Upper lobe of left lung (tissue), 6 donors: Measurements from ENCODE around the gene VAMP2. TPM values are rescaled to one million over a fixed set of nuclear protein-coding genes. Genes with fewer than 3 reads are reported as not detected.

ENCODE experiments used
- ATAC-seq, 2 donors: fragments of 200-7000 bp; cut with Tn5 transposase; one replicate each; pipeline ENCODE4 v1.9.1; 2022; ENCODE audit warnings: mild to moderate bottlenecking in 2 of 2, moderate library complexity in 2 of 2; ENCODE audit not compliant: low FRiP score in 2 of 2
- DNase-seq, 2 donors: peaks; one replicate each; pipeline ENCODE4 v3.0.0-alpha.2; 2019 to 2020
- H3K27ac ChIP-seq, 4 donors: fragments of 200-600 bp; sonication (generic); one replicate each; pipeline ENCODE4 v1.5.1; 2016 to 2019
- H3K27me3 ChIP-seq, 4 donors: fragments of 200-600 bp; sonication (generic); one replicate each; pipeline ENCODE4 v1.5.1; 2017 to 2019
- H3K36me3 ChIP-seq, 4 donors: fragments of 200-600 bp; sonication (generic); one replicate each; pipeline ENCODE4 v1.5.1; 2016 to 2019
- H3K4me1 ChIP-seq, 4 donors: fragments of 200-600 bp; sonication (generic); one replicate each; pipeline ENCODE4 v1.5.1; 2018 to 2019
- H3K4me3 ChIP-seq, 4 donors: fragments of 200-600 bp; sonication (generic); one replicate each; pipeline ENCODE4 v1.5.1; 2017 to 2019; ENCODE audit warnings: mild to moderate bottlenecking in 2 of 4, moderate library complexity in 1 of 4
- H3K9me3 ChIP-seq, 4 donors: fragments of 200-600 bp; sonication (generic); one replicate each; pipeline ENCODE4 v1.5.1; 2018 to 2019
- CTCF ChIP-seq, 6 experiments: fragments of 450-650 bp in 4 of 6; fragments of 200-600 bp in 2 of 6; sonication (generic) in 2 of 6; IDR thresholded peaks; one replicate each; pipeline ENCODE4 v1.5.1; 2016 to 2019; ENCODE audit warnings: antibody characterized with exemption in 6 of 6
- EP300 ChIP-seq, 4 donors: sonication (generic); formaldehyde crosslinking; IDR thresholded peaks; one replicate each; pipeline ENCODE4 v1.5.1; 2017; ENCODE audit warnings: antibody characterized with exemption in 4 of 4, control low read depth in 2 of 4
- POLR2A ChIP-seq, 4 donors: fragments of 450-650 bp; IDR thresholded peaks; one replicate each; pipeline ENCODE4 v1.5.1; 2016 to 2017; ENCODE audit warnings: antibody characterized with exemption in 4 of 4, mild to moderate bottlenecking in 2 of 4
- POLR2AphosphoS5 ChIP-seq, 2 donors: sonication (generic); formaldehyde crosslinking; IDR thresholded peaks; one replicate each; pipeline ENCODE4 v1.5.1; 2017; ENCODE audit warnings: antibody characterized with exemption in 2 of 2
- WGBS, 2 donors: methylation state at CpG; one replicate each; pipeline ENCODE4 v1.1.5; 2017 to 2018; 5-methylcytosine and 5-hydroxymethylcytosine counted together
- total RNA-seq, 6 donors: library from RNA; depleted of rRNA in 4 of 6; stranded (reverse); fragments of >200 nt in 4 of 6; gene quantifications; one replicate each; pipeline versions ENCODE4 v1.1.0 to v1.2.1, GENCODE V29; 2016 to 2021
- donor health status: DM: no; HTN: no; CAD: no; lungs with moderate emphysema.
- donor health status: DM: no; HTN: yes; CAD: no; lungs with severe emphysema.

VAMP2 gene
- total RNA-seq, 6 donors from 2014 or later = 27.2 to 75.8 (median 49.8) TPM

GRCh38 chr17:8117980-8118768 lies 44.6 kb downstream of the VAMP2 start, which contains the start of gene ALOXE3:
Gene ALOXE3, minus strand, starts transcription at chr17:8118514. Its CDS starts 524 bp downstream, at chr17:8117990.
- peaks cover 0 to 33% (median 17%) of the 10 kb centered on the region in 4 donors for H3K27me3 ChIP-seq
- ATAC-seq = peak; percentile 1 to 7
- TF ChIP-seq EP300 (IDR thresholded peaks at IDR 0.05) (no peak), POLR2AphosphoS5 (IDR thresholded peaks at IDR 0.05) (no peak), CTCF (IDR thresholded peaks at IDR 0.05) (no peak), POLR2A (IDR thresholded peaks at IDR 0.05) (no peak)
- peak within 1 kb of the TSS; percentile 39 to 80 (median 56) for H3K27ac ChIP-seq
- H3K4me1 ChIP-seq = peaks cover 41 to 54% (median 46%) of the 10 kb centered on the region in 4 donors
- DNase-seq = peak in 1 of 2 donors; percentile 81
- peak within 1 kb of the TSS; percentile 36 to 66 (median 52) for H3K4me3 ChIP-seq
- 0 to 1% methylated on average over 5 to 33 of the region's 33 CpGs for WGBS, 2 donors
- no peaks in the 10 kb centered on the region for H3K9me3 ChIP-seq
- H3K36me3 ChIP-seq = no peaks in the 10 kb centered on the region

- Histone ChIP-seq H3K4me3 (peak overlapping the region in 3 of 4 donors; percentile 36 to 66 (median 64)), H3K27me3 (peaks cover 0 to 26% (median 14%) of the 10 kb centered on the region in 4 donors), H3K9me3 (no peaks in the 10 kb centered on the region), H3K27ac (peak overlapping the region in 1 of 4 donors; percentile 70), H3K4me1 (peaks cover 34 to 47% (median 39%) of the 10 kb centered on the region in 4 donors), H3K36me3 (no peaks in the 10 kb centered on the region)
- ATAC-seq (no peak), DNase-seq (no peak)
- TF ChIP-seq POLR2A (IDR thresholded peaks at IDR 0.05) (no peak), POLR2AphosphoS5 (IDR thresholded peaks at IDR 0.05) (no peak), EP300 (IDR thresholded peaks at IDR 0.05) (no peak), CTCF (IDR thresholded peaks at IDR 0.05) (no peak)
- WGBS, 2 donors = 5 to 11% methylated on average over 17 to 18 of the region's 18 CpGs
Measured at GRCh38 chr17:8117367-8117979, 45.3 kb downstream of the VAMP2 start.

- DNase-seq = no peak
- TF ChIP-seq POLR2AphosphoS5 (IDR thresholded peaks at IDR 0.05) (no peak), EP300 (IDR thresholded peaks at IDR 0.05) (no peak), POLR2A (IDR thresholded peaks at IDR 0.05) (no peak), CTCF (IDR thresholded peaks at IDR 0.05) (no peak)
- Histone ChIP-seq H3K36me3 (no peaks in the 10 kb centered on the region), H3K4me1 (peaks cover 28 to 40% (median 32%) of the 10 kb centered on the region in 4 donors), H3K9me3 (no peaks in the 10 kb centered on the region), H3K27ac (no peak overlapping the region), H3K27me3 (peaks cover 0 to 20% (median 12%) of the 10 kb centered on the region in 4 donors), H3K4me3 (no peak overlapping the region)
- WGBS, 2 donors = 46 to 62% methylated on average over 6 to 18 of the region's 18 CpGs
- no peak for ATAC-seq
Measured at GRCh38 chr17:8116776-8117175, 46.0 kb downstream of the VAMP2 start.

- Histone ChIP-seq H3K4me1 (peaks cover 8 to 12% (median 9%) of the 10 kb centered on the region in 4 donors), H3K27me3 (peaks cover 0 to 11% (median 7%) of the 10 kb centered on the region in 4 donors), H3K27ac (no peak overlapping the region), H3K9me3 (no peaks in the 10 kb centered on the region), H3K4me3 (no peak overlapping the region), H3K36me3 (no peaks in the 10 kb centered on the region)
- no peak for TF ChIP-seq EP300 (IDR thresholded peaks at IDR 0.05)
- TF ChIP-seq POLR2A (IDR thresholded peaks at IDR 0.05) = no peak
- no peak for TF ChIP-seq POLR2AphosphoS5 (IDR thresholded peaks at IDR 0.05)
- TF ChIP-seq CTCF (IDR thresholded peaks at IDR 0.05) = no peak
- WGBS, 2 donors = 89 to 91% methylated on average over 6 of the region's 6 CpGs
- DNase-seq (no peak), ATAC-seq (no peak)
Measured at GRCh38 chr17:8110907-8111306, 51.8 kb downstream of the VAMP2 start.
